ENCODE results near the gene VAMP2. TPM values are rescaled to one million over a fixed set of nuclear protein-coding genes. Genes with fewer than 3 reads are reported as not detected.

VAMP2 gene
- total and polyA plus RNA-seq, 9 of the 15 experiments (the other 6 are each of a cell fraction or from before 2014, with no cell fraction given), result 2.3 to 31.8 (median 6.0) TPM

- TF ChIP-seq BHLHE40 (IDR thresholded peaks at IDR 0.05; ENCODE audit: low read length), result peak; percentile 45; the same call in 1 of the 2 replicates
- TF ChIP-seq, protein P1, sequence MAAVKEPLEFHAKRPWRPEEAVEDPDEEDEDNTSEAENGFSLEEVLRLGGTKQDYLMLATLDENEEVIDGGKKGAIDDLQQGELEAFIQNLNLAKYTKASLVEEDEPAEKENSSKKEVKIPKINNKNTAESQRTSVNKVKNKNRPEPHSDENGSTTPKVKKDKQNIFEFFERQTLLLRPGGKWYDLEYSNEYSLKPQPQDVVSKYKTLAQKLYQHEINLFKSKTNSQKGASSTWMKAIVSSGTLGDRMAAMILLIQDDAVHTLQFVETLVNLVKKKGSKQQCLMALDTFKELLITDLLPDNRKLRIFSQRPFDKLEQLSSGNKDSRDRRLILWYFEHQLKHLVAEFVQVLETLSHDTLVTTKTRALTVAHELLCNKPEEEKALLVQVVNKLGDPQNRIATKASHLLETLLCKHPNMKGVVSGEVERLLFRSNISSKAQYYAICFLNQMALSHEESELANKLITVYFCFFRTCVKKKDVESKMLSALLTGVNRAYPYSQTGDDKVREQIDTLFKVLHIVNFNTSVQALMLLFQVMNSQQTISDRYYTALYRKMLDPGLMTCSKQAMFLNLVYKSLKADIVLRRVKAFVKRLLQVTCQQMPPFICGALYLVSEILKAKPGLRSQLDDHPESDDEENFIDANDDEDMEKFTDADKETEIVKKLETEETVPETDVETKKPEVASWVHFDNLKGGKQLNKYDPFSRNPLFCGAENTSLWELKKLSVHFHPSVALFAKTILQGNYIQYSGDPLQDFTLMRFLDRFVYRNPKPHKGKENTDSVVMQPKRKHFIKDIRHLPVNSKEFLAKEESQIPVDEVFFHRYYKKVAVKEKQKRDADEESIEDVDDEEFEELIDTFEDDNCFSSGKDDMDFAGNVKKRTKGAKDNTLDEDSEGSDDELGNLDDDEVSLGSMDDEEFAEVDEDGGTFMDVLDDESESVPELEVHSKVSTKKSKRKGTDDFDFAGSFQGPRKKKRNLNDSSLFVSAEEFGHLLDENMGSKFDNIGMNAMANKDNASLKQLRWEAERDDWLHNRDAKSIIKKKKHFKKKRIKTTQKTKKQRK (IDR thresholded peaks at IDR 0.05; ENCODE audit: borderline replicate concordance, low read depth, low read length), result no peak
- TF ChIP-seq E2F1 (CRISPR knock-in tag; IDR thresholded peaks at IDR 0.05), result no peak
- no peak for TF ChIP-seq ZZZ3 (IDR thresholded peaks at IDR 0.05)
- TF ChIP-seq MECOM (CRISPR knock-in tag; IDR thresholded peaks at IDR 0.05), result no peak
- no peak for TF ChIP-seq THRAP3 (IDR thresholded peaks at IDR 0.05; ENCODE audit: borderline replicate concordance)
- no peak for TF ChIP-seq ZNF75A (CRISPR knock-in tag; IDR thresholded peaks at IDR 0.05)
- TF ChIP-seq MXD1 (CRISPR knock-in tag; IDR thresholded peaks at IDR 0.05; ENCODE audit: borderline replicate concordance, poor library complexity, severe bottlenecking), result no peak
- TF ChIP-seq RUNX1 (IDR thresholded peaks at IDR 0.05; ENCODE audit: low read depth), result no peak
- no peak for TF ChIP-seq ESRRA (IDR thresholded peaks at IDR 0.05; ENCODE audit: borderline replicate concordance, low read depth)
- no peak for TF ChIP-seq SRSF9 (IDR thresholded peaks at IDR 0.05; ENCODE audit: borderline replicate concordance, low read depth, low read length)
- TF ChIP-seq CHD4 (IDR thresholded peaks at IDR 0.05; ENCODE audit: insufficient read depth, insufficient replicate concordance, low read depth, low read length, poor library complexity, severe bottlenecking), result no peak
- TF ChIP-seq ZNF41 (CRISPR knock-in tag; conservative IDR thresholded peaks at IDR 0.05), result no peak
- TF ChIP-seq NCOA2 (IDR thresholded peaks at IDR 0.05; ENCODE audit: partially characterized antibody in 2 of 2), result no peak
- TF ChIP-seq, protein P2, sequence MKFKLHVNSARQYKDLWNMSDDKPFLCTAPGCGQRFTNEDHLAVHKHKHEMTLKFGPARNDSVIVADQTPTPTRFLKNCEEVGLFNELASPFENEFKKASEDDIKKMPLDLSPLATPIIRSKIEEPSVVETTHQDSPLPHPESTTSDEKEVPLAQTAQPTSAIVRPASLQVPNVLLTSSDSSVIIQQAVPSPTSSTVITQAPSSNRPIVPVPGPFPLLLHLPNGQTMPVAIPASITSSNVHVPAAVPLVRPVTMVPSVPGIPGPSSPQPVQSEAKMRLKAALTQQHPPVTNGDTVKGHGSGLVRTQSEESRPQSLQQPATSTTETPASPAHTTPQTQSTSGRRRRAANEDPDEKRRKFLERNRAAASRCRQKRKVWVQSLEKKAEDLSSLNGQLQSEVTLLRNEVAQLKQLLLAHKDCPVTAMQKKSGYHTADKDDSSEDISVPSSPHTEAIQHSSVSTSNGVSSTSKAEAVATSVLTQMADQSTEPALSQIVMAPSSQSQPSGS (CRISPR knock-in tag; IDR thresholded peaks at IDR 0.05), result no peak
- TF ChIP-seq HDAC3 (IDR thresholded peaks at IDR 0.05; ENCODE audit: borderline replicate concordance, partially characterized antibody), result peak; percentile 35
- no peak for TF ChIP-seq ATF1 (CRISPR knock-in tag; IDR thresholded peaks at IDR 0.05)
- TF ChIP-seq ATF1 (tag; IDR thresholded peaks at IDR 0.05), result peak; percentile 75
- TF ChIP-seq MCM7 (IDR thresholded peaks at IDR 0.05), result no peak
- TF ChIP-seq NR4A1 (CRISPR knock-in tag; IDR thresholded peaks at IDR 0.05), result no peak
- no peak for TF ChIP-seq NR4A1 (tag; IDR thresholded peaks at IDR 0.05)
- TF ChIP-seq ZNF3 (CRISPR knock-in tag; IDR thresholded peaks at IDR 0.05), result no peak
These were observed 24.2 kb upstream of the VAMP2 start (continued) for GRCh38 chr17:8186787-8187516.
